ENCODE data around the gene PRDM7. TPM values are rescaled to one million over a fixed set of nuclear protein-coding genes. Genes with fewer than 3 reads are reported as not detected.

The PRDM7 gene
- total RNA-seq, 1 experiment from 2014 or later = not detected

- H3K27ac Mint-ChIP-seq = no peak overlapping the region; a peak in 1 of 7 replicates
- no peak overlapping the region for H3T11ph ChIP-seq (ENCODE audit: low read length)
- H4K20me1 ChIP-seq (ENCODE audit: control insufficient read depth, insufficient read depth, insufficient read length) = no peaks in the 10 kb centered on the region
- H3K9me3 Mint-ChIP-seq = no peaks in the 10 kb centered on the region
- no peak overlapping the region for H2AFZ ChIP-seq (ENCODE audit: low read length)
- no peak overlapping the region for H3K14ac ChIP-seq (ENCODE audit: insufficient read depth, low read length)
- DNase-seq = no peak
- no peak overlapping the region for H3K4me2 ChIP-seq (ENCODE audit: insufficient read depth, insufficient read length, low read length)
- H2BK120ac ChIP-seq (ENCODE audit: low read depth, low read length, poor library complexity, severe bottlenecking) = no peak overlapping the region
- H3K4ac ChIP-seq (ENCODE audit: low read depth, low read length) = no peak overlapping the region
- H3K4me3 Mint-ChIP-seq = no peak overlapping the region; a peak in 1 of 5 replicates
- peaks cover 0 to 37% (median 6%) of the 10 kb centered on the region in 3 experiments; a peak in 6 of 7 replicates for H3K36me3 Mint-ChIP-seq (ENCODE audit: insufficient read depth in 1 of 3, low read depth in 3 of 3)
- TF ChIP-seq, protein P1, sequence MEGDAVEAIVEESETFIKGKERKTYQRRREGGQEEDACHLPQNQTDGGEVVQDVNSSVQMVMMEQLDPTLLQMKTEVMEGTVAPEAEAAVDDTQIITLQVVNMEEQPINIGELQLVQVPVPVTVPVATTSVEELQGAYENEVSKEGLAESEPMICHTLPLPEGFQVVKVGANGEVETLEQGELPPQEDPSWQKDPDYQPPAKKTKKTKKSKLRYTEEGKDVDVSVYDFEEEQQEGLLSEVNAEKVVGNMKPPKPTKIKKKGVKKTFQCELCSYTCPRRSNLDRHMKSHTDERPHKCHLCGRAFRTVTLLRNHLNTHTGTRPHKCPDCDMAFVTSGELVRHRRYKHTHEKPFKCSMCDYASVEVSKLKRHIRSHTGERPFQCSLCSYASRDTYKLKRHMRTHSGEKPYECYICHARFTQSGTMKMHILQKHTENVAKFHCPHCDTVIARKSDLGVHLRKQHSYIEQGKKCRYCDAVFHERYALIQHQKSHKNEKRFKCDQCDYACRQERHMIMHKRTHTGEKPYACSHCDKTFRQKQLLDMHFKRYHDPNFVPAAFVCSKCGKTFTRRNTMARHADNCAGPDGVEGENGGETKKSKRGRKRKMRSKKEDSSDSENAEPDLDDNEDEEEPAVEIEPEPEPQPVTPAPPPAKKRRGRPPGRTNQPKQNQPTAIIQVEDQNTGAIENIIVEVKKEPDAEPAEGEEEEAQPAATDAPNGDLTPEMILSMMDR (conservative IDR thresholded peaks at IDR 0.05) = no peak
- no peaks in the 10 kb centered on the region for H3K4me1 Mint-ChIP-seq
- H3K9me3 ChIP-seq (ENCODE audit: control insufficient read depth, low read depth, low read length) = no peaks in the 10 kb centered on the region
- no peak overlapping the region for H2BK12ac ChIP-seq (ENCODE audit: insufficient read length, low read depth, low read length)
- no peak overlapping the region for H3K23ac ChIP-seq (ENCODE audit: insufficient read length, low read depth, low read length)
- 0 out of 2 replicates have a peak, but pooled peaks cover 4% of the 10 kb centered on the region for H3K4me1 ChIP-seq (ENCODE audit: insufficient read depth, low read length)
- H3K27ac ChIP-seq (ENCODE audit: insufficient read length, low read depth, low read length) = no peak overlapping the region
- H2BK20ac ChIP-seq (ENCODE audit: low read depth, low read length, poor library complexity, severe bottlenecking) = no peak overlapping the region
- H3K27me3 Mint-ChIP-seq (ENCODE audit: low read depth) = no peaks in the 10 kb centered on the region
- H2AK5ac ChIP-seq (ENCODE audit: insufficient read length, low read length) = no peak overlapping the region
- WGBS (ENCODE audit: extremely low coverage, insufficient read length, low lambda C conversion rate) = no CpG with 5 or more reads among the region's 13 CpGs
- H3K9ac ChIP-seq (ENCODE audit: extremely low read depth, insufficient read length, low read length) = no peak overlapping the region
- no peak overlapping the region for H2BK15ac ChIP-seq (ENCODE audit: low read depth, low read length)
- no peak overlapping the region for H2BK5ac ChIP-seq (ENCODE audit: insufficient read length, low read length)
- H3K56ac ChIP-seq (ENCODE audit: insufficient read length, low read depth, low read length) = no peak overlapping the region
- no peaks in the 10 kb centered on the region for H3K23me2 ChIP-seq (ENCODE audit: insufficient read length, low read depth, low read length, poor library complexity, severe bottlenecking)
- no peaks in the 10 kb centered on the region for H3K79me1 ChIP-seq (ENCODE audit: insufficient read depth, low read depth, low read length, poor library complexity, severe bottlenecking)
- H3K27me3 ChIP-seq (ENCODE audit: insufficient read depth, low read length) = no peaks in the 10 kb centered on the region
- no peak overlapping the region for H3K18ac ChIP-seq (ENCODE audit: insufficient read length, low read depth, low read length)
- H3K79me2 ChIP-seq (ENCODE audit: insufficient read depth, low read length) = no peaks in the 10 kb centered on the region
- H4K8ac ChIP-seq (replicated peaks; ENCODE audit: insufficient read length, low read depth, low read length) = no peak overlapping the region
- no peak overlapping the region for H4K5ac ChIP-seq (ENCODE audit: insufficient read length, low read depth, low read length)
- no peak overlapping the region for H4K91ac ChIP-seq (ENCODE audit: insufficient read length, low read depth, low read length)
Observed at GRCh38 chr16:90012991-90013745, 64.0 kb downstream of the PRDM7 start.

All from H9 (cell line).